OCI-LY1 (cell line): ENCODE measurements around the gene CFP.

Source experiments
- H2AFZ ChIP-seq: fragments of 200-600 bp; sonication (generic), shearing (Covaris generic); 2 replicates; pipeline ENCODE4 v1.6.0; 2014; ENCODE audit warnings: antibody characterized with exemption, mild to moderate bottlenecking, low read length
- H3F3A ChIP-seq: fragments of 200-600 bp; sonication (generic), shearing (Covaris generic); 2 replicates; pipeline ENCODE4 v1.6.0; 2014; ENCODE audit warnings: mild to moderate bottlenecking, antibody characterized with exemption, low read length, moderate library complexity; ENCODE audit not compliant: insufficient read depth
- H3K27ac ChIP-seq: fragments of 200-600 bp; sonication (generic); 2 replicates; pipeline ENCODE4 v1.5.1; 2014; ENCODE audit warnings: low read length, mixed run types, mild to moderate bottlenecking, low read depth; ENCODE audit not compliant: poor library complexity, severe bottlenecking
- H3K27me3 ChIP-seq: fragments of 200-600 bp; sonication (generic); 2 replicates; pipeline ENCODE4 v1.6.0; 2014; ENCODE audit warnings: antibody characterized with exemption, mild to moderate bottlenecking, low read length, moderate library complexity; ENCODE audit not compliant: insufficient read depth
- H3K36me3 ChIP-seq: fragments of 200-600 bp; sonication (generic); 2 replicates; pipeline ENCODE4 v1.6.1; 2014; ENCODE audit warnings: mild to moderate bottlenecking, antibody characterized with exemption, low read length, moderate library complexity, mixed read lengths; ENCODE audit not compliant: insufficient read depth
- H3K4me1 ChIP-seq: fragments of 200-600 bp; sonication (generic); 2 replicates; pipeline ENCODE4 v1.5.1; 2014; ENCODE audit warnings: mild to moderate bottlenecking, low read length, moderate library complexity; ENCODE audit not compliant: insufficient read depth, severe bottlenecking
- H3K4me2 ChIP-seq: fragments of 200-600 bp; sonication (generic), shearing (Covaris generic); 2 replicates; pipeline ENCODE4 v1.6.1; 2014; ENCODE audit warnings: low read length
- H3K4me3 ChIP-seq: fragments of 200-600 bp; sonication (generic); 2 replicates; pipeline ENCODE4 v1.5.1; 2014; ENCODE audit warnings: low read length, low read depth, mild to moderate bottlenecking, mixed read lengths; ENCODE audit not compliant: poor library complexity, severe bottlenecking
- H3K79me2 ChIP-seq: fragments of 200-600 bp; shearing (Covaris generic); 2 replicates; pipeline ENCODE4 v1.6.1; 2016; ENCODE audit warnings: mixed run types, low read length, mixed read lengths; ENCODE audit not compliant: insufficient read depth
- H3K9ac ChIP-seq: fragments of 200-600 bp; sonication (generic), shearing (Covaris generic); 2 replicates; pipeline ENCODE4 v1.6.1; 2014; ENCODE audit warnings: mild to moderate bottlenecking, low read length, mixed read lengths
- H3K9me2 ChIP-seq: fragments of 200-600 bp; sonication (generic), shearing (Covaris generic); 2 replicates; pipeline ENCODE4 v1.6.1; 2014; ENCODE audit warnings: low read depth, mild to moderate bottlenecking, low read length, mixed read lengths
- H3K9me3 ChIP-seq: fragments of 200-600 bp; shearing (Covaris generic); 2 replicates; pipeline ENCODE4 v1.6.1; 2014; ENCODE audit warnings: low read length, mixed read lengths
- H4K20me1 ChIP-seq: fragments of 200-600 bp; sonication (generic), shearing (Covaris generic); 2 replicates; pipeline ENCODE4 v1.6.0; 2016; ENCODE audit warnings: mild to moderate bottlenecking, low read length; ENCODE audit not compliant: insufficient read depth
- EZH2 ChIP-seq: fragments of 200-600 bp; sonication (generic), shearing (Covaris generic); IDR thresholded peaks from 2 replicates; pipeline ENCODE4 v1.8.0; 2017; ENCODE audit warnings: borderline replicate concordance, mixed run types, mild to moderate bottlenecking, antibody characterized with exemption, low read length, moderate library complexity, mixed read lengths
- TF ChIP-seq, protein P1 (sequence below): fragments of 200-600 bp; sonication (generic), shearing (Covaris generic); IDR thresholded peaks from 2 replicates; pipeline ENCODE4 v1.5.1; 2017; ENCODE audit warnings: mild to moderate bottlenecking, antibody characterized with exemption, low read length, moderate library complexity, mixed read lengths

CFP gene

DNA sequence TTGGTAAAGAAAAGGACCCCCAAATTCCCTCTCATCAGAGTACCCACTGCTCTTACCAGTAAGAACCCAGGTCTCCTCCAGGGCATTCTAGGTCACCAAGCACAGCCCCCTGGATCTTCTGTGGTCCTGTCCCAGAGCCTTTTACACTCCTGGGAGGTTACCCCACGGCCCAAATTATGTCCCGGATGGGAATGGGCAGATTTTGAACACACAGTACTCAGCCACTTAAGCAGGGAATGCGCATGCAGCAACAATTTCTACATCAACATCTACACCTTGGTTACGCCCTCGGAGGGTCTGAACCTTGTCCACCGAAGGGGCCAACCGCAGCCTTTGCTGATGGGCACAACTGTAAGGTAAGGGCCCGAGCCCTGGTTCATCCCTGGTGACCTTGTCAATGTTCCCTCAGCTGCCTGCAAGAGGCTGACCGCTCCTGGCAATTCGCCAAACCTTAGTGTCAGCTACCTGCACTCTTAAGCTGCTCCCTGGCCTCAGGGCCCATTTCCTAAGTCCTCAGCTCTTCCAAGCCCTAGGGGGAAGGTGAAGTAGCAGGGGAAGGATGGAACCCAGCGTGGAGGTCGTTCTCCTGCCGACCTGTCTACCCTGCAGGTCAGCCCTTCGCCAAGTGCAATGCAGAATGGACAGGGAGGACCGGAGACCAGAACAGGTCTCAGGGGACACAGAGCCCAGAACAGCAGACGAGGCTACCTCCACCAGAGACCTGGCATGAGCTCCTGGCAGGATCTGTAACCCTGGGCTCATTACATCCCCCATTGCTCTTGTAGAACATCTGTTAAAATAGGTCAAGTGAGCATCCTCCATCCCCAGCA is 41.6 kb downstream of the CFP start:
- Histone ChIP-seq H3K36me3 (no peaks in the 10 kb centered on the region), H3K4me1 (no peaks in the 10 kb centered on the region), H3F3A (no peaks in the 10 kb centered on the region), H3K79me2 (no peaks in the 10 kb centered on the region), H3K27me3 (no peaks in the 10 kb centered on the region), H3K4me3 (no peak overlapping the region), H2AFZ (no peak overlapping the region), H4K20me1 (no peaks in the 10 kb centered on the region), H3K4me2 (no peak overlapping the region), H3K9ac (no peak overlapping the region), H3K27ac (no peak overlapping the region), H3K9me2 (no peaks in the 10 kb centered on the region), H3K9me3 (no peaks in the 10 kb centered on the region)
- TF ChIP-seq, protein P1, sequence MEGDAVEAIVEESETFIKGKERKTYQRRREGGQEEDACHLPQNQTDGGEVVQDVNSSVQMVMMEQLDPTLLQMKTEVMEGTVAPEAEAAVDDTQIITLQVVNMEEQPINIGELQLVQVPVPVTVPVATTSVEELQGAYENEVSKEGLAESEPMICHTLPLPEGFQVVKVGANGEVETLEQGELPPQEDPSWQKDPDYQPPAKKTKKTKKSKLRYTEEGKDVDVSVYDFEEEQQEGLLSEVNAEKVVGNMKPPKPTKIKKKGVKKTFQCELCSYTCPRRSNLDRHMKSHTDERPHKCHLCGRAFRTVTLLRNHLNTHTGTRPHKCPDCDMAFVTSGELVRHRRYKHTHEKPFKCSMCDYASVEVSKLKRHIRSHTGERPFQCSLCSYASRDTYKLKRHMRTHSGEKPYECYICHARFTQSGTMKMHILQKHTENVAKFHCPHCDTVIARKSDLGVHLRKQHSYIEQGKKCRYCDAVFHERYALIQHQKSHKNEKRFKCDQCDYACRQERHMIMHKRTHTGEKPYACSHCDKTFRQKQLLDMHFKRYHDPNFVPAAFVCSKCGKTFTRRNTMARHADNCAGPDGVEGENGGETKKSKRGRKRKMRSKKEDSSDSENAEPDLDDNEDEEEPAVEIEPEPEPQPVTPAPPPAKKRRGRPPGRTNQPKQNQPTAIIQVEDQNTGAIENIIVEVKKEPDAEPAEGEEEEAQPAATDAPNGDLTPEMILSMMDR, result no peak
- TF ChIP-seq EZH2, result no peak

DNA sequence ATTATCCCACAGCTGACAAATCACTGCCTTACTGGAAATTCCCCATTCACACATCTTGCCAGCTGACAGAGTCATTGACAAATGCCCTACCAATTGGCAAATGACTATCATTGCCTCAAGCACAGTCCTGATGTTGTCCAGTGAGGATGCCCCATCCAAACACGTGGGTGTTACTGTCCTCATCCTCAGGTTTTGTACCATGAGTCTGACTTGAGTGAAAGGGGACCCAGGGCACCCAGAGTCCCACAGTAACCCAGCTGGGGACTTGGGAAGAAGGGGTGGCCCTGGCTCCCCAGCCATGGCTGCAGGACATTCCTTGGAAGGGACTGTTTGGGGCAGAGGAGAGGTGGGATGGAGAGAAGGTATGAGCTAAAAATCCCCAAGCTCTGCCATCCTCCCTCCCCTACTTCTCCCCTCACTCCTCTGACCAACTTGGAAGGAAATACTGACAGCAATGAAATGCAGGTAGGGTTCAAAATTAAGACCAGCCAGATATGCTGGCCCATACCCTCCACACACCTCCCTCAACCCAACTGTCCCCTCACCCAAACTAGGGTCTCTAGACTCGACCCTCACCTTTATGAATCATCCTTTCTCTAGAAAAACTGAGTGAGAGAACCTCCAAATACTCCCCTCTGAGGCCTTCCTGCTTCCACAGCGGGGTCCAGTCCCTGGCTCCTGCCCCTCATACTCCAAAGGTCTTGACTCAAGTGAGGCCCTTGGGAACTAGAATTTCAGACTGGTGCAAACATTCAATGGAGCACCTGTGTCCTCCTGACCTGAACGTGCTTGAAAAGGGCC is 42.4 kb downstream of the CFP start:
- Histone ChIP-seq H3F3A (no peaks in the 10 kb centered on the region), H3K4me1 (no peaks in the 10 kb centered on the region), H3K27ac (no peak overlapping the region), H3K27me3 (no peaks in the 10 kb centered on the region), H4K20me1 (no peaks in the 10 kb centered on the region), H3K9me3 (no peaks in the 10 kb centered on the region), H3K9ac (no peak overlapping the region), H3K79me2 (no peaks in the 10 kb centered on the region), H3K36me3 (no peaks in the 10 kb centered on the region), H3K4me3 (no peak overlapping the region), H3K9me2 (no peaks in the 10 kb centered on the region), H3K4me2 (no peak overlapping the region), H2AFZ (no peak overlapping the region)
- TF ChIP-seq EZH2, result no peak
- TF ChIP-seq, protein P1, result no peak

DNA sequence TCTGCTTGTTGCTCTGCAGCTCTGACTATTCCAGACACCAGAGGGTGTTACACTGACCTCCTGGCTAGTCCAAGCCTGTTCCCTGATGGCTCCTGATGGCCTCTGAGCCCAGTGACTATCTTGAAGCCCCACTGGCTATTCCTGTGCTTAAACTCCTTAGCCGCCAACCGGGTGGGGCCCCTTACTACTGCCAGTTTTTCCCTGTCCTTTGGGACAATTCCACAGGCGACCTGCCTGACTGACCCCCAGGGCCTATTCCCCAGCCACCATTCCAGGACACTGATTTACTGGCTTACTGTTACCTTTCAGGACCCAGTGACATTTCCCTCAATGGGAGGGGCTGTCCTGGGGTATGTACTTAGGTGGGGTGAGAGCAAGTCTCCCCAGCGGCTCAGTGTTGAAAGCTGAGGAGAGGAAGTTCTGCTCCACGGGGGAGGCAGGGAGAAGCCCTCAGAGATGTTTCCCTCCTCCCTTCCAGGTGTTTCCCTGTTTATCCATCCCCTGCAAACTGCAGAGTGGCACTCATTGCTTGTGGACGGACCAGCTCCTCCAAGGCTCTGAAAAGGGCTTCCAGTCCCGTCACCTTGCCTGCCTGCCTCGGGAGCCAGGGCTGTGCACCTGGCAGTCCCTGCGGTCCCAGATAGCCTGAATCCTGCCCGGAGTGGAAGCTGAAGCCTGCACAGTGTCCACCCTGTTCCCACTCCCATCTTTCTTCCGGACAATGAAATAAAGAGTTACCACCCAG is 43.5 kb downstream of the CFP start:
- Histone ChIP-seq H3F3A (no peaks in the 10 kb centered on the region), H3K79me2 (no peaks in the 10 kb centered on the region), H3K27ac (no peak overlapping the region), H2AFZ (no peak overlapping the region), H4K20me1 (no peaks in the 10 kb centered on the region), H3K27me3 (no peaks in the 10 kb centered on the region), H3K9me3 (no peaks in the 10 kb centered on the region), H3K4me2 (no peak overlapping the region), H3K4me1 (no peaks in the 10 kb centered on the region), H3K9ac (no peak overlapping the region), H3K36me3 (no peaks in the 10 kb centered on the region), H3K9me2 (no peaks in the 10 kb centered on the region), H3K4me3 (no peak overlapping the region)
- TF ChIP-seq, protein P1, result no peak
- TF ChIP-seq EZH2, result no peak
